Activated CD4-positive, alpha-beta T cell treated with anti-CD3 and anti-CD28 coated beads, Interleukin-2, amount 10 ng/mL, durations not matched to agents 24 days and 14 days (primary cell): ENCODE data around the gene SAXO1. TPM values are rescaled to one million over a fixed set of nuclear protein-coding genes. Genes with fewer than 3 reads are reported as not detected.

Experiments
- DNase-seq: peaks from one replicate; pipeline ENCODE4 v3.0.0; 2022
- H3K27ac Mint-ChIP-seq: one replicate; pipeline ENCODE4 v1.8.0; 2022; ENCODE audit warnings: mild to moderate bottlenecking, mixed read lengths
- H3K27me3 Mint-ChIP-seq: one replicate; pipeline ENCODE4 v1.8.0; 2022; ENCODE audit warnings: mixed read lengths
- H3K36me3 Mint-ChIP-seq: one replicate; pipeline ENCODE4 v1.8.0; 2022; ENCODE audit warnings: low read depth, mild to moderate bottlenecking, mixed read lengths
- H3K4me1 Mint-ChIP-seq: one replicate; pipeline ENCODE4 v1.8.0; 2021; ENCODE audit warnings: mixed read lengths
- H3K4me3 Mint-ChIP-seq: one replicate; pipeline ENCODE4 v1.8.0; 2022; ENCODE audit warnings: mild to moderate bottlenecking, moderate library complexity, mixed read lengths
- H3K9me3 Mint-ChIP-seq: one replicate; pipeline ENCODE4 v1.8.0; 2021; ENCODE audit warnings: mixed read lengths
- intact Hi-C: fragments of 100-400 bp; cut with micrococcal nuclease; formaldehyde crosslinking; loops from one replicate; pipeline ENCODE4 v1.15.1; 2023
- total RNA-seq: library from RNA; stranded (reverse); gene quantifications from 2 replicates; pipeline ENCODE4 v1.2.3, GENCODE V29; 2022

The SAXO1 gene
- total RNA-seq, 1 donor from 2014 or later, result not detected

- Mint-ChIP-seq H3K36me3 (no peaks in the 10 kb centered on the region), H3K27ac (no peak overlapping the region), H3K27me3 (peaks cover 10% of the 10 kb centered on the region), H3K4me3 (no peak overlapping the region), H3K4me1 (no peaks in the 10 kb centered on the region), H3K9me3 (no peaks in the 10 kb centered on the region)
- no peak for DNase-seq
- intact Hi-C loops, result no loop called here
These were observed 151.3 kb downstream of the SAXO1 start for GRCh38 chr9:18881758-18882157.

GRCh38 chr9:18877984-18878383 lies 155.0 kb downstream of the SAXO1 start:
- Mint-ChIP-seq H3K27me3 (peaks cover 9% of the 10 kb centered on the region), H3K9me3 (peaks cover 10% of the 10 kb centered on the region), H3K4me1 (peaks cover 6% of the 10 kb centered on the region), H3K36me3 (no peaks in the 10 kb centered on the region), H3K27ac (no peak overlapping the region), H3K4me3 (no peak overlapping the region)
- intact Hi-C loops, result no loop called here
- no peak for DNase-seq

Other genes with a start within 250 kb of the SAXO1 start
- gene RRAGA, start 16.2 kb upstream of the SAXO1 start, total RNA-seq, result 54.1 and 54.3 TPM in 2 replicates
- 32.2 and 34.3 TPM in 2 replicates for gene HAUS6, start 69.7 kb upstream of the SAXO1 start, total RNA-seq
- gene PLIN2, start 94.3 kb upstream of the SAXO1 start, total RNA-seq, result 56.0 and 59.0 TPM in 2 replicates
- gene DENND4C, start 197.5 kb upstream of the SAXO1 start, total RNA-seq, result 13.6 and 16.8 TPM in 2 replicates